ENCODE measurements around the gene KRT35.

DNA sequence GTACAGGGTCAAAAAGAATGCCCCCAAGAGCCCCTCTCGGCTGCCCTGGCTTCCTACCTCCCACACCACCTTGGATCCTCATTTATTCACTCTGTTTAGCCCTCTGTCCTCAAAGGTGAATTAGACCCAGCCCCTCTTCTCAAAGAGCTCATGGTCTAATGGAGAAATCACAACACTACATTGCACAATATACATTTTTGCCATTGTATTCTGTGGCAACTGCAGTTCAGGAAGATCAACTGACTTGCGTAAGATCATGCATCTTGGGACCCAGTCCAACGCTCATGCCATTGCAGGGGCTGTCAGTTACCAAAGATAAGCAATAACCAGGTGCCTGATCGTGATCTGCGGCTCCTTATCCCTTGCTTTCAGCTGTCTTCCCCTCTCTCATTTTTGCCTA is 41.6 kb downstream of the KRT35 start:
- no peak for TF ChIP-seq POLR2A (IDR thresholded peaks at IDR 0.05)
- TF ChIP-seq, protein P1, sequence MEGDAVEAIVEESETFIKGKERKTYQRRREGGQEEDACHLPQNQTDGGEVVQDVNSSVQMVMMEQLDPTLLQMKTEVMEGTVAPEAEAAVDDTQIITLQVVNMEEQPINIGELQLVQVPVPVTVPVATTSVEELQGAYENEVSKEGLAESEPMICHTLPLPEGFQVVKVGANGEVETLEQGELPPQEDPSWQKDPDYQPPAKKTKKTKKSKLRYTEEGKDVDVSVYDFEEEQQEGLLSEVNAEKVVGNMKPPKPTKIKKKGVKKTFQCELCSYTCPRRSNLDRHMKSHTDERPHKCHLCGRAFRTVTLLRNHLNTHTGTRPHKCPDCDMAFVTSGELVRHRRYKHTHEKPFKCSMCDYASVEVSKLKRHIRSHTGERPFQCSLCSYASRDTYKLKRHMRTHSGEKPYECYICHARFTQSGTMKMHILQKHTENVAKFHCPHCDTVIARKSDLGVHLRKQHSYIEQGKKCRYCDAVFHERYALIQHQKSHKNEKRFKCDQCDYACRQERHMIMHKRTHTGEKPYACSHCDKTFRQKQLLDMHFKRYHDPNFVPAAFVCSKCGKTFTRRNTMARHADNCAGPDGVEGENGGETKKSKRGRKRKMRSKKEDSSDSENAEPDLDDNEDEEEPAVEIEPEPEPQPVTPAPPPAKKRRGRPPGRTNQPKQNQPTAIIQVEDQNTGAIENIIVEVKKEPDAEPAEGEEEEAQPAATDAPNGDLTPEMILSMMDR (IDR thresholded peaks at IDR 0.05) = no peak
